GM23338 (cell line): ENCODE data around the gene AAR2.

Experiments
- ETS1 ChIP-seq: IDR thresholded peaks from 2 replicates; pipeline ENCODE4 v1.6.1; 2016; ENCODE audit warnings: antibody characterized with exemption
- EZH2 ChIP-seq: fragments of 200-600 bp; sonication (generic); IDR thresholded peaks from one replicate; pipeline ENCODE4 v1.8.0; 2017; ENCODE audit warnings: antibody characterized with exemption, mild to moderate bottlenecking, low read depth; ENCODE audit not compliant: unreplicated experiment
- EZH2phosphoT487 ChIP-seq: fragments of 200-600 bp; sonication (generic); IDR thresholded peaks from one replicate; pipeline ENCODE4 v1.8.1; 2018; ENCODE audit warnings: antibody characterized with exemption; ENCODE audit not compliant: unreplicated experiment
- NANOG ChIP-seq: IDR thresholded peaks from 2 replicates; pipeline ENCODE4 v1.6.1; 2016; ENCODE audit warnings: antibody characterized with exemption, borderline replicate concordance
- POLR2AphosphoS5 ChIP-seq: IDR thresholded peaks from 2 replicates; pipeline ENCODE4 v1.6.1; 2016; ENCODE audit warnings: antibody characterized with exemption, low read depth
- REST ChIP-seq: IDR thresholded peaks from one replicate; pipeline ENCODE4 v1.6.1; 2018; ENCODE audit warnings: antibody characterized with exemption; ENCODE audit not compliant: unreplicated experiment
- STAT1 ChIP-seq: IDR thresholded peaks from one replicate; pipeline ENCODE4 v1.6.1; 2016; ENCODE audit warnings: antibody characterized with exemption; ENCODE audit not compliant: unreplicated experiment
- ZNF114 ChIP-seq: fragments of 250-450 bp; sonication (Bioruptor Pico); IDR thresholded peaks from 2 replicates; pipeline ENCODE4 v1.5.0; 2020; ENCODE audit warnings: mild to moderate bottlenecking, moderate library complexity
- ZNF331 ChIP-seq: fragments of 250-450 bp; sonication (Bioruptor Pico); IDR thresholded peaks from 2 replicates; pipeline ENCODE4 v1.5.0; 2020; ENCODE audit warnings: low read depth, mild to moderate bottlenecking, moderate library complexity
- TF ChIP-seq, protein P1 (sequence below), 2 experiments: fragments of 200-600 bp in 1 of 2; sonication (generic) in 1 of 2; conservative IDR thresholded peaks; 2 replicates each; pipeline versions ENCODE4 v1.5.1 to v1.6.1; 2016 to 2017; ENCODE audit warnings: antibody characterized with exemption in 2 of 2, low read depth in 2 of 2, mild to moderate bottlenecking in 2 of 2, moderate library complexity in 1 of 2

DNA sequence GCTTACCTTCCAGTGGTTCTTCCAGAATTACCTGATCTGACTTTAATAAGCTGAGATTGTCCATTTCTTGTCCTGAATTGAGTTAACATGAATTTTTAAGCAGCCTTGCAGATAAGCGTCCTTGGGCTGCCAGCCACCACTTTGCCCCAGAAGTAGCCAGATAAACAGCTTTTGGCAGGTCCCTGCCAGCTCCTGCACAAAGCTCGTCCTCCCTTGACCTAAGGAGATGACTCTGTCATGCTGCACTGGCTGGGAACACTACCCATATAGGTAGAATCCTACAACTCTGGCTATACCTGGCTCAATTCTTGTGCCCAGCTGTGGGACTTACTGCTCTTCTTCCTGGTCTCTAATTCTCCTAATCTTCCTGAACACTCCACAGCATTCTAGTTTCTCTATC, 39.6 kb upstream of the AAR2 start:
- TF ChIP-seq, protein P1, sequence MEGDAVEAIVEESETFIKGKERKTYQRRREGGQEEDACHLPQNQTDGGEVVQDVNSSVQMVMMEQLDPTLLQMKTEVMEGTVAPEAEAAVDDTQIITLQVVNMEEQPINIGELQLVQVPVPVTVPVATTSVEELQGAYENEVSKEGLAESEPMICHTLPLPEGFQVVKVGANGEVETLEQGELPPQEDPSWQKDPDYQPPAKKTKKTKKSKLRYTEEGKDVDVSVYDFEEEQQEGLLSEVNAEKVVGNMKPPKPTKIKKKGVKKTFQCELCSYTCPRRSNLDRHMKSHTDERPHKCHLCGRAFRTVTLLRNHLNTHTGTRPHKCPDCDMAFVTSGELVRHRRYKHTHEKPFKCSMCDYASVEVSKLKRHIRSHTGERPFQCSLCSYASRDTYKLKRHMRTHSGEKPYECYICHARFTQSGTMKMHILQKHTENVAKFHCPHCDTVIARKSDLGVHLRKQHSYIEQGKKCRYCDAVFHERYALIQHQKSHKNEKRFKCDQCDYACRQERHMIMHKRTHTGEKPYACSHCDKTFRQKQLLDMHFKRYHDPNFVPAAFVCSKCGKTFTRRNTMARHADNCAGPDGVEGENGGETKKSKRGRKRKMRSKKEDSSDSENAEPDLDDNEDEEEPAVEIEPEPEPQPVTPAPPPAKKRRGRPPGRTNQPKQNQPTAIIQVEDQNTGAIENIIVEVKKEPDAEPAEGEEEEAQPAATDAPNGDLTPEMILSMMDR (conservative IDR thresholded peaks at IDR 0.05; ENCODE audit: low read depth in 2 of 2) = no peak
- no peak for TF ChIP-seq REST
- no peak for TF ChIP-seq ZNF331 (CRISPR knock-in tag)
- TF ChIP-seq POLR2AphosphoS5 = no peak
- TF ChIP-seq EZH2 = no peak
- TF ChIP-seq NANOG = no peak
- TF ChIP-seq STAT1 = no peak
- no peak for TF ChIP-seq ZNF114 (CRISPR knock-in tag)
- TF ChIP-seq ETS1 = no peak
- no peak for TF ChIP-seq EZH2phosphoT487
